Urinary bladder (tissue), 4 donors: ENCODE results near the gene PCSK5. TPM values are rescaled to one million over a fixed set of nuclear protein-coding genes. Genes with fewer than 3 reads are reported as not detected.
A peak's percentile ranks its signal among the peaks of the same experiment; 100 is the strongest.

Source experiments
- DNase-seq: peaks from one replicate; pipeline ENCODE4 v3.0.0-alpha.2; 2015; ENCODE audit errors: extremely low spot score
- H3K27ac ChIP-seq: one replicate; pipeline ENCODE4 v1.5.1; 2013; ENCODE audit warnings: low read depth, mild to moderate bottlenecking, moderate library complexity
- H3K36me3 ChIP-seq: one replicate; pipeline ENCODE4 v1.6.1; 2013; ENCODE audit warnings: mild to moderate bottlenecking, moderate library complexity; ENCODE audit not compliant: insufficient read depth
- H3K4me1 ChIP-seq: one replicate; pipeline ENCODE4 v1.6.1; 2013; ENCODE audit warnings: mild to moderate bottlenecking, moderate library complexity; ENCODE audit not compliant: insufficient read depth
- H3K4me3 ChIP-seq: one replicate; pipeline ENCODE4 v1.5.1; 2013; ENCODE audit warnings: low read depth, low read length
- WGBS: extraction: QIAGEN DNeasy Blood & Tissue Kit; methylation state at CpG from one replicate; pipeline ENCODE4 v1.1.7; 2013; 5-methylcytosine and 5-hydroxymethylcytosine counted together
- polyA plus RNA-seq: library from polyadenylated mRNA; stranded (reverse); fragments of 200-250 nt; gene quantifications from one replicate; pipeline ENCODE4 v1.2.3, GENCODE V29; 2013
- total RNA-seq: library from RNA; depleted of rRNA; stranded (reverse); fragments of >200 nt; gene quantifications from one replicate; pipeline ENCODE4 v1.2.3, GENCODE V29; 2014
- donor health status: healthy with polysubstance abuse.
- donor health status: healthy.

The PCSK5 gene
- total and polyA plus RNA-seq, 2 donors, result 6.1 to 25.4 TPM

DNA sequence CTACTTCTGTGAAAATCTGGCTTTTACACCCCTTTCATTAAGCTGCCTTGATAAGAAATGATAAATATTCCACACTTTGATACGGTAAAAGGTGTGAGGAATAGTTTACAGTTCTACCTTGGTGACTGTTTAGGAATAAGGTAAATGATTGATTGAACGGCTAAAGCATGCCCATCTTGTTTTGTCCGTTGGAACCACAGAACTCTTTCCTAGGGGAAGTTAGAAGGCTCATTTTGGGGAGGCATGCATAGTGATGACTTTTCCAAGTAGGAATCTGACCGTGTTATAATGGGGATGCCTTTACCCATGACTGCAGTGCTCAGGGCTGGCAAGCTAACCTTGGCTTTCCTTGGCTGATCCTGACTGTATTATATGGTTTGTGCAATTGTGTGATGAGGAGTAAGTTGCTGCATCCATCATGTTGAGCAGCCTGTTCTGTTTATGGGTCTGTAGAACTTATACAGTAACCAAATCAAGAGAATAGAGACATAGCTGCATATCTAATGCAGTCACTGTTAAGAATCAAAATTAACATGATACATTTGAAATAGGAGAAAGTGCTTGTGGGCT, 24.5 kb downstream of the PCSK5 start:
- Histone ChIP-seq H3K27ac (no peak overlapping the region), H3K4me1 (no peaks in the 10 kb centered on the region), H3K4me3 (no peak overlapping the region), H3K36me3 (no peaks in the 10 kb centered on the region)
- no peak for DNase-seq
- whole genome bisulfite sequencing, result 89% methylated on average over 4 of the region's 4 CpGs

DNA sequence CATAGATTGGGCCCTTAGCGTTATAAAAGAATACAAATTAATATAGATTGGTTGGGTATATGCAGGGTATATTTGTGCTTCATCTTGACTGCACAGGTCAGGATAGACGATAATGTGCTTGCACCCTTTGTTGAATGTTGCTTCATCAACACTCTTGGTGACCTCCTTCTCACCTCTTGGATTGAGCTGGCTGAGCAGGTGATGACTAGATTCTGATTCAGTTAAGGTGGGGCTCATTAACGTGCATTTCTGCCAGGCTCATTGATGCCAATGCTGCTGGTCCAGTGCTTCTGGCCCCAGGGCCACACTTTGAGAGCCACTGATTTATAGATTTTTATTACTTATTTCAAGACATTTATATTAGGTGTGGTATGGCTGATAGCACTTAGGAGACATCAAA, 27.7 kb downstream of the PCSK5 start:
- Histone ChIP-seq H3K27ac (no peak overlapping the region), H3K36me3 (no peaks in the 10 kb centered on the region), H3K4me3 (no peak overlapping the region), H3K4me1 (peaks cover 1% of the 10 kb centered on the region)
- no peak for DNase-seq
- 85% methylated on average over 3 of the region's 3 CpGs for WGBS

DNA sequence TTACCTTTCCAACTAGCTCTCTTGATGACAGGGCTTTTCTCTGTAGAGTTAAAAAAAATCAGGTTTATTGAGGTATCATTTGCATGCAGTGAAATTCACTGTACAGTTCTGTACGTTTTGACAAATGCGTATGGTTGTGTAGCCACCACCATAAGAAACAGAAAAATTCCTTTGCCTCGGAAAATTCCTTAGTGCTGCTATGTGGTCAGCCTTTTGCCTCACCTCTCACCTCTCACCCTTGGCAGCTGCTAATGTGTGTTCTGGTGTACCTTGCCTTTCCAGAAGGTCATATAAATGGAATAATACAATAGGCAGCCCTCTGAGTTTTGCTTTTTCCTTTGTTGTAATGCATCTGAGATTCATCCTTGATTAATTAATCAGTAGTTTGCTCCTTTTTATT, 28.4 kb downstream of the PCSK5 start:
- 85% methylated on average over 3 of the region's 3 CpGs for WGBS
- DNase-seq, result no peak

DNA sequence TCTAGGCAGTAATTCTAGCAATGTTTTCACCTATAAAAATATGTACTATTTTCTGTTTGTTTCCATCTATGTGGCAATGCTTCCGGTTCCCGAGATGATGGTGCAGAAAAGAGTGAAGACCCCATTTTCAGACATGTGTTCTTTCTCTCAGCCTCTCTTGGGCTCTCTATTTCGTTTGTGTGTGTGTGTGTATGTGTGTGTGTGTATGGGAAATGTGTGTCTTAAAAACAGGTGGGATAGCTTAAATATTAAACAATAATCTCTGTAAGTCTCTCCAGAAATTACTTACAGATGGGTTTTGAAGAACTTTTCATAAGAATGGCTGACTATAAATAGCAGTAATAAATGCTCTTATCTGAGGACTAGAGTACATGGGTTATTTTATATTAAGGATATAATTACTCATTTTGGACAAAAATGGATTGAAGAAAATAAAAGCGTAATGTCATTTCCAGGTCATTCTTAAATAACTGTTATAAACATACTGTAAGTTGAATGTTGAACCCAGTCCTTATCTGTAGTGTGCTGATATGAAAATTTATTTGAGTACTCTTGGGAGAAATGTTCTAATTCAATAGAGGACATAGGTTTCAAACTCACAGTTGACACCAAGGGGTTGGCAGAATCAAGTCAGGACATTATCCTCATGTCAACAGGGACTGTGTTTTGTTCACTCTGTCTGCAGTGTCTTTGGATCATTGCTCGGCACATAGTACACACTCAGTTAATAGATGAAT, 31.1 kb downstream of the PCSK5 start:
- H3K4me3 ChIP-seq, result no peak overlapping the region
- no peak overlapping the region for H3K27ac ChIP-seq
- 68% methylated on average over 5 of the region's 5 CpGs for WGBS
- DNase-seq, result peak; percentile 11
- no peaks in the 10 kb centered on the region for H3K36me3 ChIP-seq
- peaks cover 1% of the 10 kb centered on the region for H3K4me1 ChIP-seq

More for the DNA sequence above, 28.4 kb downstream of the PCSK5 start:
- H3K36me3 ChIP-seq, result no peaks in the 10 kb centered on the region
- H3K27ac ChIP-seq, result no peak overlapping the region
- H3K4me3 ChIP-seq, result no peak overlapping the region
- H3K4me1 ChIP-seq, result peaks cover 1% of the 10 kb centered on the region

DNA sequence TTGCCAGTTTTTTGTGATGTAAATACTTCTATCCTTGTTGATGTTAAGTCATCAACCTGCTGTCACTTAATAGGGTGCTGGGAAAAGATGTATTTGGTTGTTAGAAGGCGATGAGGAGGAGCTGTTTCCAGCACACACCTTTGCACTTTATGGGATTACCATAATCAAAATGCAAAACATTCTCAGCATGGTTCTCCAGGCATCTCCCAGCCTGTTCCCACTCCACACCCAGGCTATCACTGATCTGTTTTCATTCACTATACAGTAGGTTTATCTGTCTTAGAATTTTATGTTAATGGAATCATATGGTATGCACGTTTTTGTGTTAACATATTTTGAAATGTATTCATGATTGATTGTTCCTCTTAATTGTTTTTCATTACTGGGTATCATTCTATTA, 35.9 kb downstream of the PCSK5 start:
- H3K27ac ChIP-seq, result no peak overlapping the region
- DNase-seq, result no peak
- no peak overlapping the region for H3K4me3 ChIP-seq
- no peaks in the 10 kb centered on the region for H3K36me3 ChIP-seq
- WGBS, result 67% methylated on average over 2 of the region's 2 CpGs
- no peaks in the 10 kb centered on the region for H3K4me1 ChIP-seq

DNA sequence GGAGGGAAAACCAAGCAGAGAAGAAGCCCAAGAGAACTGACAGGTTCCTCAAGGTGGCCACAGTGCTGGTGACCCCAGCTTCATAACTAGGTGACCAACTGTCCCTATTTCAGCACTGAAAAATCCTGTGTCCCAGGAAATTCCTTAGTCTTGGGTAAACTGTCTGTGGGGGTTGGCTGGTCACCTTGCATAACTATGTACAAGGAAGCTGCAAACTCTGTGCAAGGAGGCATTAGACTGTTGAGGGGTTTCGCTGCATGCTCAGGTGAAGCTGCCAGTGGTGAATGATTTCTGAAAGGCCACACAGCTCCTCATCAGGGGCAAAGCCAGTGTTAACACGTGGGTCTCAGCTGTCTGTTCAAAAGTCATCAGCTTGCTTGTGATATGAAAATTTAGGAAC, 36.9 kb downstream of the PCSK5 start:
- WGBS, result 86% methylated on average over 2 of the region's 2 CpGs

DNA sequence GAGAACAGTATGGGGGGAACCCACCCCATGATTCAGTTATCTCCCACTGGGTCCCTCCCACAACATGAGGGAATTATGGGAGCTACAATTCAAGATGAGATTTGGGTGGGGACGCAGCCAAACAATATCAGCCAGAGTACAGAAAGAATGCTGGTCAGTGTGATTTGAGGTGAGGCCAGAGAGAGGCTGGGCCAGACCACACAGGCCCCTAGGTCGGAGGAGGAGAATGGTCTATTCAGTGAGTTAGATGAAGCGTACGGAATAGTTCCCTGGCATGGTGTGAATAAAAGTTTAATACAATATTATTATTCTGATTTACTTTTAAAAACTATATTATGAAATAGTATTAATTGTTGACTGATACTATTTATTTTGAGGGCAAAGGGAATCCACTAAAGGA, 39.7 kb downstream of the PCSK5 start:
- Histone ChIP-seq H3K27ac (no peak overlapping the region), H3K36me3 (no peaks in the 10 kb centered on the region), H3K4me3 (no peak overlapping the region), H3K4me1 (no peaks in the 10 kb centered on the region)
- WGBS, result 89% methylated on average over 4 of the region's 4 CpGs
- no peak for DNase-seq

More for the DNA sequence above, 36.9 kb downstream of the PCSK5 start:
- no peak overlapping the region for H3K4me3 ChIP-seq
- H3K36me3 ChIP-seq, result no peaks in the 10 kb centered on the region
- H3K27ac ChIP-seq, result no peak overlapping the region
- DNase-seq, result no peak
- H3K4me1 ChIP-seq, result no peaks in the 10 kb centered on the region

DNA sequence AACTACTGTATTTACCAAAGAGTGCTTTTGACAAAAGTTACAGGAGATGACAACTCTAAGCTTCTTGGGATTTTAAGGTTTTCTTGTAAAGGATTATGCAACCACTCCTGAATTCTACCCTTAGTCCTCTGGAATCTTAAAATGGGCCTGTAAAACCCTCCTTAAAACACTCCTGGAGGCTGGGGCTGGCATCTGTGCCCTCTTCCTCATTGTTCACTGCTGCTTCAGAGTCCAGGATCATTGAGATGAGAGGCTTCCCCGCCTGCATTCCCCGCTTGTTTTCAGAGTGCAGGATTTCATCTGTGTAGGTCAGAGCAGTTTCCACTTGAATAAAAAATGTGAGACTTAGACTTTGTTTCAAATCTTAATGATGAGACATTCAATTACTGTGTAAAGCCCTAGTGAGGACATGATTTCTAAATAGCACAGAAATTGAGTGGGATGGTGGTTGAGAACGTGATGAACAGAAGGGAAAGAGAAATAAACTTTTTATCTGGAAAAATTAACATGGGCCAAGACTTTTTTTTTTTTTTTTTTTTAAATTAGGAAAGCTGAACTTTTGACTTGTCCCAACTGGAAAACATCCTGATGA, 40.4 kb downstream of the PCSK5 start:
- no peaks in the 10 kb centered on the region for H3K36me3 ChIP-seq
- H3K4me1 ChIP-seq, result no peaks in the 10 kb centered on the region
- WGBS, result 47% methylated on average over 3 of the region's 3 CpGs
- H3K4me3 ChIP-seq, result no peak overlapping the region
- H3K27ac ChIP-seq, result no peak overlapping the region
- no peak for DNase-seq

DNA sequence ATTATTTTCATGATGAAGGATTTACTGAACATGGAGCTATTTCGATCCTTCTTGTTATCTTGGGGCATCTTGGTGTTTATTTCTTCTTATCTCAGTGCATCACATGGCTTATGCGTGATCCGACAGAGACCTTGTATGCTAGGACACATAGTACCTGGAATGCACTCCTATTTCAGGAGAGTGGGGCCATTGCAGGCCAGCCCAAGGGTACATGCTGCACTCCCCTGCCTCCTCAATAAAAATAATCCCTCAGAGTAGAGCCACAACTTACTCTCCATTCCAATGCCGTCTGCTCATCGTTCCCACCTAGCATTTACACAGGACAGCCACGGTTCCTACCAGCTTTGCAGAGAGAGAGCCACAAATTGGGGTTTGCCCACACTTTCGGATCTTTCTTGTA, 43.5 kb downstream of the PCSK5 start:
- peaks cover 2% of the 10 kb centered on the region for H3K36me3 ChIP-seq
- DNase-seq, result no peak
- WGBS, result 82% methylated on average over 7 of the region's 7 CpGs
- H3K27ac ChIP-seq, result no peak overlapping the region
- H3K4me3 ChIP-seq, result no peak overlapping the region
- no peaks in the 10 kb centered on the region for H3K4me1 ChIP-seq

DNA sequence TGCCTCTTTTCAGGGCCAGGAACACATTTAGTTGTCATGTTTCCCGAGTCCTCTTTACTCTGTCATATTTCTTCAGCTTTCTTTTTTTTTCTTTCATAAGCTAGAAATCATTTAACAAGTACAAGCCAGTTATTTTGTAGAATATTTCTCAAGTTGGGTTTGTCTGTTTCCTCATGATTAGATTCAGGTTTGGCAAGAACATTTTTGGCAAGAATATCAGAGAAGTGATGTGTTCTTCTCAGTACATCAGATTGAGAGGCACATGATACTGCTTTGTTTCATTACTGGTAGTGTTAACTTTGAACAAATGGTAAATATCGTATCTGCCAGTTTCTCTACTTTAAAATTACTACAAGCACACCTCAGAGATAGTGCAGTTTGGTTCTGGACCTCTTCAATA, 45.1 kb downstream of the PCSK5 start:
- Histone ChIP-seq H3K27ac (no peak overlapping the region), H3K4me1 (no peaks in the 10 kb centered on the region), H3K36me3 (peaks cover 2% of the 10 kb centered on the region), H3K4me3 (no peak overlapping the region)
- DNase-seq, result no peak
- WGBS, result 85% methylated on average over 2 of the region's 2 CpGs

DNA sequence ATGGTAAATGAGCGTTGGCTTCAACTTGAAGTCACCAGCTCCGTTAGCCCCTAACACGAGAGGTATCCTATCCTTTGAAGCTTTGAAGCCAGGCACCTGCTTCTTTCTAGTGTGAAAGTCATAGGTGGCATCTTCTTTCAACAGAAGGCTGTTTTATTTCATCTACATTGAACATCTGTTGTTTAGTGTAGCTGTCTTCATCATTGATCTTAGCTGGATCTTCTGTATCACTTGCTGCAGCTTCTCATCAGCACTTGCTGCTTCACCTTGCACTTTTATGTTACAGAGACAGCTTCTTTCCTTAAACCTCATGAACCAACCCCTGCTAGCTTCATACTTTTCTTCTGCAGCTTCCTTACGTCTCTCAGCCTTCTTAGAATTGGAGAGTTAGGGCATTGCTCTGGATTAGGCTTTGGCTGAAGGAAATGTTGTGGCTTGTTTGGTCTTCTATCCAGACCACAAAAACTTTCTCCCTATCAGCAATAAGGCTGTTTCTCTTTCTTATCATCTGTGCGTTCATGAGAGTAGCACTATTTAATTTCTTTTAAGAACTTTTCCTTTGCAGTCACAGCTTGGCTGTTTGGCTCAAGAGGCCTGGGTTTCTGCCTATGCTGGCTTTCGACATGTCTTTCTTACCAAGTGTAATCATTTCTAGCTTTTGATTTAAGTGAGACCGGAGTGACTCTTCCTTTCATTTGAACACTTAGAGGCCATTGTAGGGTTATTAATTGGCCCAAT, 47.2 kb downstream of the PCSK5 start:
- Histone ChIP-seq H3K4me3 (no peak overlapping the region), H3K4me1 (no peaks in the 10 kb centered on the region), H3K36me3 (peaks cover 2% of the 10 kb centered on the region), H3K27ac (no peak overlapping the region)
- 78% methylated on average over 7 of the region's 7 CpGs for WGBS
- DNase-seq, result no peak

DNA sequence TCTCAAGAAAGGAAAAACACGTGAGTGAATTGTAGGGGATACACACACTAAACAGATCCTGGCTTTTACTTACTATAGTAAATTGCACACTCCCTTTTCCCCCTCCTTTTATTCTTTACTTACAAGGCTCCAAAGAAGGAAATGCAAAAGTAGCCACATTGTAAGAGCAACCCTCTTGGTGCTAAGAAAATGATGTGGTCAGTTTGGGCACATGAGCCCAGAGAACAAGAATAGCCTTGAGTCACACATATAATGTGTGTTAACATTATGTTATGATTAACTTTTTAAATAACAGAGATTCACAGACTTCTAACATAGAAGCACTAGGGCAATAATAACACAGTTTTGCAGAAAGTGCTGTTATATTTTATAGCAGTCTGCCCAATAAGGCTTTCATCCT, 48.5 kb downstream of the PCSK5 start:
- Histone ChIP-seq H3K4me1 (no peaks in the 10 kb centered on the region), H3K27ac (no peak overlapping the region), H3K36me3 (peaks cover 2% of the 10 kb centered on the region), H3K4me3 (no peak overlapping the region)
- WGBS, result 95% methylated on average over 1 of the region's 1 CpG
- no peak for DNase-seq

DNA sequence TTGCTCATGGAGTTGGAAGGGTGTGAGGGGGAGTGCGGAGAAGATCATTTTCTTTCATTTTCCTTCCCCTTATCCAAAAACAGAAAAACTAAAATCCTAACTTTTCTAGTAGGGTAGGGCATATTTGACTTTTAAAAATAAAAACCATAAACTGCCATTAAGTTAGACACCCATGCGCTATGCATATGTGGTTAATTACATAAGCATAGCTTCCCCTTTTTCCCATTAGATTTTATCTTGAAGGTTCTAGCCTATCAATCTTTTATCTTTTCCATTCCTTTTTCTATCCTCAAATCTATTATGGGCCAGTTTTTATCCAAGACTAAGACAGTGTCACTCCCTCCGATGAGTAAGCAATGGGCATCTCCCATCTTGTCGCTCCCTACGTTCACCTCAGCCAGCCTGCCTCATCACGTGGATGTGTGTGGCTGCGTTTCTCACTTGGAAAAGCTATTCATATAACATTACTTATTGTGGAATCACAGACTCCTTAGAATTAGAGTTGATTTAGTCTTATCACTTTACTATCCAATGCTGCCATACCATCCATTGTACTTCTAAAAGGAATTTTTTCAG, 49.2 kb downstream of the PCSK5 start:
- WGBS, result 98% methylated on average over 7 of the region's 7 CpGs
- Histone ChIP-seq H3K27ac (no peak overlapping the region), H3K36me3 (peaks cover 2% of the 10 kb centered on the region), H3K4me3 (no peak overlapping the region), H3K4me1 (no peaks in the 10 kb centered on the region)
- DNase-seq, result no peak
